Cardiac fibroblast (primary cell): Measurements from ENCODE around the gene SPATA7.

ENCODE experiments used
- DNase-seq, 2 donors: peaks; one replicate each; pipeline versions ENCODE4 v3.0.0 to v3.0.0-alpha.2; 2010; ENCODE audit warnings: low read depth in 2 of 2
- H3K4me3 ChIP-seq, 2 donors: replicated peaks in 1 of 2; 1 replicate in 1 of 2; 2 replicates in 1 of 2; pipeline ENCODE4 v1.5.1; 2011; ENCODE audit warnings: low read depth in 2 of 2, low read length in 2 of 2, mild to moderate bottlenecking in 2 of 2, moderate library complexity in 1 of 2
- CTCF ChIP-seq: IDR thresholded peaks from one replicate; pipeline ENCODE4 v1.5.1; 2011; ENCODE audit warnings: low read depth, mild to moderate bottlenecking, low read length, inconsistent platforms

Gene SPATA7

GRCh38 chr14:88426271-88426670, 40.8 kb downstream of the SPATA7 start:
- H3K4me3 ChIP-seq: no peak overlapping the region
- peak; percentile 11 to 66 for DNase-seq
- no peak for TF ChIP-seq CTCF

- DNase-seq: no peak
- no peak for TF ChIP-seq CTCF
- H3K4me3 ChIP-seq: no peak overlapping the region
These were observed 45.5 kb downstream of the SPATA7 start for GRCh38 chr14:88430976-88431375.

DNA sequence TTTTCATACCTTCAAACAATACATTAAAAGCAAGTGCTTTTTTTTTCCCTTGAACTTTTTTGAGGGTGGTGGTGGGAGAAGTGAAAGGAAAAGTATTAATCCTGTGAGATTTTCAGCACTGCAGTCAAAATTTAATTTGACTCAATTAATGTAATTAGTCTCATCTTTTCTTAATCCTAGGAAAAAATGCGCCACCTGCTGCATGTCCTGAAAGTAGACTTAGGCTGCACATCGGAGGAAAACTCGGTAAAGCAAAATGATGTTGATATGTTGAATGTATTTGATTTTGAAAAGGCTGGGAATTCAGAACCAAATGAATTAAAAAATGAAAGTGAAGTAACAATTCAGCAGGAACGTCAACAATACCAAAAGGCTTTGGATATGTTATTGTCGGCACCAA, 52.2 kb downstream of the SPATA7 start:
- peak; percentile 21 for TF ChIP-seq CTCF

GRCh38 chr14:88439088-88439487, 53.6 kb downstream of the SPATA7 start:
- no peak for TF ChIP-seq CTCF
- no peak for DNase-seq

More for the DNA sequence above, 52.2 kb downstream of the SPATA7 start:
- H3K4me3 ChIP-seq: no peak overlapping the region
- peak; percentile 2 to 16 for DNase-seq

GRCh38 chr14:88452231-88452630, 66.8 kb downstream of the SPATA7 start:
- no peak for DNase-seq
- no peak for TF ChIP-seq CTCF
- H3K4me3 ChIP-seq: no peak overlapping the region

More at GRCh38 chr14:88439088-88439487, 53.6 kb downstream of the SPATA7 start:
- no peak overlapping the region for H3K4me3 ChIP-seq

DNA sequence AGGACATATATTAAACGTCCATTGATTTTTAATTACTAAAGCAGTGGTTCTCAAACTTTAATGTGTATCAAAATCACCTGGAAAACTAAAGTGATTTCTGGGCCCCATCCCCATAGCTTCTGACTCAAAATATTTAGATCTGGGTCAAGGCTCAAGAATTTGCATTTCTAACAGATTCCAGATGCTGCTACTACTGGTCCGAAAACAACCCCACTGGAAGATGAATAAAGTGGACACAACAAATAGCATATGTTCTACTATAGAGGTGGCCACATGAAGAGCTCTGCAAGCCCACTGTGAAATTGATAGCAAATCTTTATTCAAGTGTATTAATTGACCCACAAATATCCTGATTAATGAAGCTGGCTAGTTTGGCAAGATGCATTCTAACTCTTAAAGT, 69.4 kb downstream of the SPATA7 start:
- H3K4me3 ChIP-seq: no peak overlapping the region
- no peak for DNase-seq
- TF ChIP-seq CTCF: no peak

DNA sequence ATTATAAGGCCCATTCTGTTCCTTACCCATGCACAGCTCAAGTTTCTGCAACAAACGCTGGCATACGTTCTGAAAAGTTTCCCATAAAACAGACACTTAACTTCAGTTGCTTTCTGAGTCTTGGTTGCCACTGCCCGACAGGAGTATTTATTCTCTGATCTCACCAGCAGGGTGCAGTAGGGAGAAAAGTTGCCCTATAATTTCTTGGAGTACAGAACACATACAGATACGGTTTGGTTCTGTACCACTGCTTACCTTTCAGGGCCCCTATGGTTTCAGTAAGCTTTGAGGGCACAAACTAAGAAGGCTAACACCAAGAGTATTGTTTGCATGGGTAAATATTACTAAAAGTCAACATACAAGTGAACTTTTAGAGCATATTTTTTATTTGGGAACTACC, 77.9 kb downstream of the SPATA7 start:
- peak; percentile 50 for TF ChIP-seq CTCF
- no peak overlapping the region for H3K4me3 ChIP-seq
- peak in 1 of 2 donors; percentile 47 for DNase-seq
